K562 (cell line): Measurements from ENCODE around the gene OTOR. TPM values are rescaled to one million over a fixed set of nuclear protein-coding genes. Genes with fewer than 3 reads are reported as not detected.

Experiments used
- ATAC-seq: fragments of 200-7000 bp; cut with Tn5 transposase; 3 replicates; pipeline ENCODE4 v1.9.1; 2020; ENCODE audit warnings: moderate library complexity
- BruUV-seq: library from RNA; stranded (reverse); fragments of 400-500 nt; replicated peaks from 2 replicates; lab custom pipeline; 2021; lab: Mats Ljungman, UMichigan
- CTCF ChIA-PET: fragments of 300-600 bp; formaldehyde crosslinking; extraction: SDS; loops from one replicate; lab custom pipeline; 2021; ENCODE audit warnings: low intra/inter-chr PET ratio; lab: Yijun Ruan, JAX
- POLR2A ChIA-PET: fragments of 300-600, 350-650 bp; sonication (Branson Sonifier 250); formaldehyde crosslinking; extraction: SDS; loops from one replicate; lab custom pipeline; 2021; ENCODE audit warnings: antibody characterized with exemption, inconsistent platforms; lab: Yijun Ruan, JAX
- DNase-seq, 4 experiments: peaks; one replicate each; pipeline versions ENCODE4 v3.0.0 to v3.0.0-alpha.2; 2011 to 2018; ENCODE audit warnings: low spot score in 3 of 4, mixed read lengths in 3 of 4; ENCODE audit errors: extremely low read depth in 1 of 4
- FAIRE-seq: peaks from 2 replicates; lab custom pipeline; 2011; peaks lifted over from hg19 to GRCh38; lab: Jason Lieb, UNC
- H2AFZ ChIP-seq: 2 replicates; pipeline ENCODE4 v1.6.0; 2011; ENCODE audit warnings: low read depth, low read length, control low read depth, inconsistent platforms
- H3K27ac ChIP-seq: fragments of 200-600 bp; 3 replicates; pipeline ENCODE4 v1.8.0; 2011; ENCODE audit warnings: low read depth, mild to moderate bottlenecking, control low read depth, inconsistent platforms, low read length, moderate library complexity, mixed read lengths; ENCODE audit errors: extremely low read depth
- H3K27me3 ChIP-seq, 2 experiments: fragments of 300-600 bp in 1 of 2; 2 replicates in 1 of 2; 3 replicates in 1 of 2; pipeline versions ENCODE4 v1.6.0 to v1.8.0; 2011; ENCODE audit warnings: inconsistent platforms in 2 of 2, low read length in 2 of 2, mild to moderate bottlenecking in 1 of 2, mixed read lengths in 1 of 2, moderate library complexity in 1 of 2; ENCODE audit not compliant: control insufficient read depth in 2 of 2, insufficient read depth in 2 of 2
- H3K36me3 ChIP-seq: fragments of 300-600 bp; 3 replicates; pipeline ENCODE4 v1.8.0; 2011; ENCODE audit warnings: mild to moderate bottlenecking, low read length, inconsistent platforms; ENCODE audit not compliant: control insufficient read depth, insufficient read depth
- H3K4me1 ChIP-seq, 2 experiments: fragments of 200-600 bp in 1 of 2; replicated peaks in 1 of 2; 2 replicates in 1 of 2; 3 replicates in 1 of 2; pipeline versions ENCODE4 v1.5.1 to v1.8.0; 2011; ENCODE audit warnings: inconsistent platforms in 2 of 2, low read length in 2 of 2, mild to moderate bottlenecking in 1 of 2, mixed read lengths in 1 of 2, moderate library complexity in 1 of 2; ENCODE audit not compliant: control insufficient read depth in 2 of 2, insufficient read depth in 2 of 2
- H3K4me2 ChIP-seq: 2 replicates; pipeline ENCODE4 v1.6.1; 2011; ENCODE audit warnings: low read length, control low read depth, inconsistent platforms, mixed read lengths; ENCODE audit not compliant: insufficient read depth
- H3K4me3 ChIP-seq: fragments of 200-600 bp; sonication (generic), shearing (Covaris generic); 2 replicates; pipeline ENCODE4 v1.5.1; 2016; ENCODE audit warnings: control low read depth, inconsistent platforms
- H3K79me2 ChIP-seq: fragments of 200-600 bp; 3 replicates; pipeline ENCODE4 v1.8.0; 2011; ENCODE audit warnings: low read length, inconsistent platforms; ENCODE audit not compliant: control insufficient read depth, insufficient read depth
- H3K9ac ChIP-seq, 2 experiments: 2 replicates each; pipeline versions ENCODE4 v1.6.0 to v1.6.1; 2011; ENCODE audit warnings: low read depth in 2 of 2, low read length in 2 of 2, control low read depth in 1 of 2, inconsistent platforms in 1 of 2, mild to moderate bottlenecking in 1 of 2, mixed read lengths in 1 of 2; ENCODE audit not compliant: insufficient read depth in 1 of 2
- H3K9me1 ChIP-seq: one replicate; pipeline ENCODE4 v1.6.0; 2011; ENCODE audit warnings: inconsistent platforms, mild to moderate bottlenecking, low read length, moderate library complexity; ENCODE audit not compliant: control insufficient read depth, insufficient read depth
- H3K9me3 ChIP-seq: replicated peaks from 2 replicates; pipeline ENCODE4 v1.5.1; 2011; ENCODE audit warnings: low read depth, low read length, inconsistent platforms; ENCODE audit not compliant: control insufficient read depth, insufficient read depth
- H4K20me1 ChIP-seq: replicated peaks from 2 replicates; pipeline ENCODE4 v1.6.1; 2011; ENCODE audit warnings: low read length, inconsistent platforms, mixed read lengths; ENCODE audit not compliant: control insufficient read depth, insufficient read depth
- CBX8 ChIP-seq: fragments of 200-600 bp; sonication (generic); IDR thresholded peaks from 2 replicates; pipeline ENCODE4 v1.6.1; 2012; ENCODE audit warnings: borderline replicate concordance, mixed run types, low read depth, mild to moderate bottlenecking, moderate library complexity, mixed read lengths, low read length, control low read depth, inconsistent platforms; ENCODE audit not compliant: poor library complexity, severe bottlenecking; ENCODE audit errors: extremely low read depth
- MEIS2 ChIP-seq: fragments of 450-650 bp; IDR thresholded peaks from 2 replicates; pipeline ENCODE4 v1.6.1; 2014; ENCODE audit warnings: mild to moderate bottlenecking; ENCODE audit not compliant: partially characterized antibody
- MTA3 ChIP-seq: fragments of 450-650 bp; formaldehyde crosslinking; IDR thresholded peaks from 2 replicates; pipeline ENCODE4 v1.6.1; 2017; ENCODE audit warnings: mild to moderate bottlenecking, borderline replicate concordance
- SRF ChIP-seq, 2 experiments: fragments of 250-450, 450-650 bp in 1 of 2; sonication (Bioruptor Pico) in 1 of 2; sonication (generic) in 1 of 2; formaldehyde crosslinking; IDR thresholded peaks; 2 replicates each; pipeline versions ENCODE4 v1.5.0 to v1.5.1; 2020 to 2022; ENCODE audit warnings: mild to moderate bottlenecking in 1 of 2, missing genetic modification reagents in 1 of 2
- XRCC3 ChIP-seq: fragments of 450-650 bp; IDR thresholded peaks from 2 replicates; pipeline ENCODE4 v1.6.1; 2017; ENCODE audit warnings: mild to moderate bottlenecking, moderate library complexity
- ZFP1 ChIP-seq: fragments of 450-650 bp; formaldehyde crosslinking; IDR thresholded peaks from 2 replicates; pipeline ENCODE4 v1.4.0; 2020; ENCODE audit warnings: mild to moderate bottlenecking, mixed read lengths
- ZNF197 ChIP-seq: fragments of 200-800 bp; sonication (Bioruptor generic); IDR thresholded peaks from 2 replicates; pipeline ENCODE4 v1.6.1; 2016; ENCODE audit warnings: low read depth, missing genetic modification characterization, missing compliant biosample characterization
- WGBS: fragments of 100-300 bp; shearing (Covaris generic); methylation state at CpG from one replicate; pipeline ENCODE4 v1.1.6; 2016; ENCODE audit warnings: low coverage, mixed read lengths; ENCODE audit not compliant: insufficient coverage; ENCODE audit errors: missing lambda C conversion rate; 5-methylcytosine and 5-hydroxymethylcytosine counted together
- in situ Hi-C: fragments of 300-500 bp; cut with MboI; formaldehyde crosslinking; loops from 4 replicates; pipeline ENCODE4 v1.15.0; 2018; ENCODE audit warnings: inconsistent platforms, mixed read lengths
- intact Hi-C: fragments of 100-400 bp; cut with micrococcal nuclease; formaldehyde crosslinking; loops from 2 replicates; pipeline ENCODE4 v1.14.2; 2022
- polyA plus RNA-seq, 8 experiments: library from polyadenylated mRNA; depleted of rRNA in 4 of 8; stranded (reverse) in 5 of 8; unstranded in 3 of 8; fragments of >200 nt; fragmentation: Nextera tagmentation in 2 of 8; fragmentation: Illumina TruSeq in 1 of 8; extraction: Ambion mirVana in 2 of 8; extraction: Trizol in 1 of 8; gene quantifications; 2 replicates each; pipeline versions ENCODE4 v1.2.1 to v1.2.3, GENCODE V29; 2011 to 2014; ENCODE audit warnings: inconsistent platforms in 1 of 8, missing spikeins in 1 of 8
- total RNA-seq, 7 experiments: library from RNA; depleted of rRNA in 6 of 7; stranded (reverse); fragments of >200 nt in 6 of 7; fragmentation: Illumina TruSeq in 2 of 7; extraction: Trizol in 2 of 7; gene quantifications; 2 replicates each; pipeline versions ENCODE4 v1.2.1 to v1.2.3, GENCODE V29; 2011 to 2021; ENCODE audit warnings: low replicate concordance in 1 of 7
- TF ChIP-seq, protein P1 (sequence below): fragments of 150-350 bp; conservative IDR thresholded peaks from 2 replicates; pipeline ENCODE4 v1.6.1; 2014; ENCODE audit warnings: low read length
- TF ChIP-seq, protein P2 (sequence below): fragments of 450-650 bp; IDR thresholded peaks from 2 replicates; pipeline ENCODE4 v1.6.1; 2018; ENCODE audit not compliant: partially characterized antibody
- TF ChIP-seq, protein P3 (sequence below): sonication (generic); formaldehyde crosslinking; IDR thresholded peaks from 2 replicates; pipeline ENCODE4 v1.8.0; 2022; ENCODE audit warnings: mild to moderate bottlenecking, missing genetic modification reagents, borderline replicate concordance

OTOR gene
- total and polyA plus RNA-seq, 9 of the 15 experiments (the other 6 are each of a cell fraction or from before 2014, with no cell fraction given): not detected

DNA sequence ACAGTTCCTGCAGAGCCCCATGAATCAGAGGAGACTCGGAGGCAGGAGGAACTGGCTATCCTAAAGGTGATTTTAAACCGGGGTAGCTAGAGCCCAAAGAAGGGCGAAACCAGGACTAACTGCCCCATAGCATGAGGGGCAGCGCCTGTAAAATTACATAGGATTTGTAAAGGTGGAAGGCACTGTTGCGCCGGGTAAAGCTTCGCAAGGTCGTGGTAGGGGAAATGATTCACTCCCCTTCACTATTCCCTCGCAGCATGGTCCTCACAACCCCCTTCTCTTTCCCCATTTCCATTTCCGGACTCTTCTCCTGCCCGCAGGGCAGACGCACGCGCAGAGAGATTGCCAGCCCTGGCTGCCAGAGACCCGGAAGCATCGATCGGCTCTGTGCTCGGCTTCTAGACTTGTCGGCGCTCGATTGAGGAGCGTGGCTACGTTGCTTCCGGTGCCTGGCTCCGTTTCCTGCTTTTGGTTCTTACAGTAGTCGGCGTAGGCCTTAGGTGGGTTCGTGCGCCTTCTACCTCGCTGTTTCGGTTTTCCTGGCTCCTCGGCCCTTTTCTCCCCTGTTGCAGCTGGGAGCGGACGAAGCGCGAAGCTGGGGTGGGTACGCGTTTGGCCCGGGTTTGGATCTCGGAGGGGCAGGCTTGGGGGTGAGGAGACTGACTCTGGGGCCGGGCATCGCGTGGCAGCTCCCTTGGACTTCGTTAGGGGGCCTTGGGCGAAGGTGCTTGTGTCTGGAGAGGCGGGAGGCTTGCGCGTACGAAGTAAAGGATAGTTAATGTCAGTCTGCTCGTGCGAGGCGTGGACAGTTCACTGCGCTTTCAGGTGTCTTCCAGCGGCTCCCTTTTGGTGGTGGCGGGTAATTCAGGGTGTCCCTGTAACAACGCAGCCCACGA, 18.3 kb upstream of the OTOR start, which contains the start of gene SNRPB2:
TSS of gene SNRPB2 (plus strand) at position 462 of the 896 bp plus-strand sequence. CDS start 1,677 bp downstream, outside the sequence.
- 9% methylated on average over 40 of the region's 57 CpGs for WGBS
- BruUV-seq: TSS peak; percentile 77
- in situ Hi-C loops: no loop called here
- H3K4me3 ChIP-seq: peak within 1 kb of the TSS; percentile 98
- H4K20me1 ChIP-seq: 0 out of 2 replicates have a peak, but pooled peaks cover 8% of the 10 kb centered on the region
- peak; percentile 98 for ATAC-seq
- ChIA-PET POLR2A (no interaction called here), CTCF (no interaction called here)
- H3K27me3 ChIP-seq: no peaks in the 10 kb centered on the region
- H3K27ac ChIP-seq: peak within 1 kb of the TSS; percentile 95
- H3K9me1 ChIP-seq: no peaks in the 10 kb centered on the region
- peak within 1 kb of the TSS; percentile 95 for H3K4me2 ChIP-seq
- intact Hi-C loops: no loop called here
- peaks cover 8% of the 10 kb centered on the region for H3K9me3 ChIP-seq
- peaks cover 0 to 3% of the 10 kb centered on the region in 2 experiments; a peak in 3 of 5 replicates for H3K4me1 ChIP-seq
- peaks cover 29% of the 10 kb centered on the region; the same call in 2 of the 3 replicates for H3K36me3 ChIP-seq
- peak; percentile 80 to 92 (median 84) for DNase-seq
- FAIRE-seq: peak; percentile 82
- H3K9ac ChIP-seq: peak within 1 kb of the TSS; percentile 96
- peak within 1 kb of the TSS; percentile 100 for H2AFZ ChIP-seq
- peaks cover 21% of the 10 kb centered on the region for H3K79me2 ChIP-seq
- TF ChIP-seq ZFP1 (CRISPR knock-in tag): no peak
- no peak for TF ChIP-seq MTA3
- no peak for TF ChIP-seq CBX8
- peak; percentile 61 for TF ChIP-seq MEIS2
- TF ChIP-seq SRF (CRISPR knock-in tag; IDR thresholded peaks at IDR 0.05): no peak
- 0 out of 2 replicates have a peak, but pooled peaks have one; percentile 54 for TF ChIP-seq ZNF197 (CRISPR knock-in tag)
- TF ChIP-seq, protein P1, sequence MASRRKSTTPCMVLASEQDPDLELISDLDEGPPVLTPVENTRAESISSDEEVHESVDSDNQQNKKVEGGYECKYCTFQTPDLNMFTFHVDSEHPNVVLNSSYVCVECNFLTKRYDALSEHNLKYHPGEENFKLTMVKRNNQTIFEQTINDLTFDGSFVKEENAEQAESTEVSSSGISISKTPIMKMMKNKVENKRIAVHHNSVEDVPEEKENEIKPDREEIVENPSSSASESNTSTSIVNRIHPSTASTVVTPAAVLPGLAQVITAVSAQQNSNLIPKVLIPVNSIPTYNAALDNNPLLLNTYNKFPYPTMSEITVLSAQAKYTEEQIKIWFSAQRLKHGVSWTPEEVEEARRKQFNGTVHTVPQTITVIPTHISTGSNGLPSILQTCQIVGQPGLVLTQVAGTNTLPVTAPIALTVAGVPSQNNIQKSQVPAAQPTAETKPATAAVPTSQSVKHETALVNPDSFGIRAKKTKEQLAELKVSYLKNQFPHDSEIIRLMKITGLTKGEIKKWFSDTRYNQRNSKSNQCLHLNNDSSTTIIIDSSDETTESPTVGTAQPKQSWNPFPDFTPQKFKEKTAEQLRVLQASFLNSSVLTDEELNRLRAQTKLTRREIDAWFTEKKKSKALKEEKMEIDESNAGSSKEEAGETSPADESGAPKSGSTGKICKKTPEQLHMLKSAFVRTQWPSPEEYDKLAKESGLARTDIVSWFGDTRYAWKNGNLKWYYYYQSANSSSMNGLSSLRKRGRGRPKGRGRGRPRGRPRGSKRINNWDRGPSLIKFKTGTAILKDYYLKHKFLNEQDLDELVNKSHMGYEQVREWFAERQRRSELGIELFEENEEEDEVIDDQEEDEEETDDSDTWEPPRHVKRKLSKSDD: no peak
- TF ChIP-seq XRCC3: no peak
- TF ChIP-seq, protein P2, sequence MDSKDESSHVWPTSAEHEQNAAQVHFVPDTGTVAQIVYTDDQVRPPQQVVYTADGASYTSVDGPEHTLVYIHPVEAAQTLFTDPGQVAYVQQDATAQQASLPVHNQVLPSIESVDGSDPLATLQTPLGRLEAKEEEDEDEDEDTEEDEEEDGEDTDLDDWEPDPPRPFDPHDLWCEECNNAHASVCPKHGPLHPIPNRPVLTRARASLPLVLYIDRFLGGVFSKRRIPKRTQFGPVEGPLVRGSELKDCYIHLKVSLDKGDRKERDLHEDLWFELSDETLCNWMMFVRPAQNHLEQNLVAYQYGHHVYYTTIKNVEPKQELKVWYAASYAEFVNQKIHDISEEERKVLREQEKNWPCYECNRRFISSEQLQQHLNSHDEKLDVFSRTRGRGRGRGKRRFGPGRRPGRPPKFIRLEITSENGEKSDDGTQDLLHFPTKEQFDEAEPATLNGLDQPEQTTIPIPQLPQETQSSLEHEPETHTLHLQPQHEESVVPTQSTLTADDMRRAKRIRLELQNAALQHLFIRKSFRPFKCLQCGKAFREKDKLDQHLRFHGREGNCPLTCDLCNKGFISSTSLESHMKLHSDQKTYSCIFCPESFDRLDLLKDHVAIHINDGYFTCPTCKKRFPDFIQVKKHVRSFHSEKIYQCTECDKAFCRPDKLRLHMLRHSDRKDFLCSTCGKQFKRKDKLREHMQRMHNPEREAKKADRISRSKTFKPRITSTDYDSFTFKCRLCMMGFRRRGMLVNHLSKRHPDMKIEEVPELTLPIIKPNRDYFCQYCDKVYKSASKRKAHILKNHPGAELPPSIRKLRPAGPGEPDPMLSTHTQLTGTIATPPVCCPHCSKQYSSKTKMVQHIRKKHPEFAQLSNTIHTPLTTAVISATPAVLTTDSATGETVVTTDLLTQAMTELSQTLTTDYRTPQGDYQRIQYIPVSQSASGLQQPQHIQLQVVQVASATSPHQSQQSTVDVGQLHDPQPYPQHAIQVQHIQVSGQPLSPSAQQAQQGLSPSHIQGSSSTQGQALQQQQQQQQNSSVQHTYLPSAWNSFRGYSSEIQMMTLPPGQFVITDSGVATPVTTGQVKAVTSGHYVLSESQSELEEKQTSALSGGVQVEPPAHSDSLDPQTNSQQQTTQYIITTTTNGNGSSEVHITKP: no peak
- TF ChIP-seq, protein P3, sequence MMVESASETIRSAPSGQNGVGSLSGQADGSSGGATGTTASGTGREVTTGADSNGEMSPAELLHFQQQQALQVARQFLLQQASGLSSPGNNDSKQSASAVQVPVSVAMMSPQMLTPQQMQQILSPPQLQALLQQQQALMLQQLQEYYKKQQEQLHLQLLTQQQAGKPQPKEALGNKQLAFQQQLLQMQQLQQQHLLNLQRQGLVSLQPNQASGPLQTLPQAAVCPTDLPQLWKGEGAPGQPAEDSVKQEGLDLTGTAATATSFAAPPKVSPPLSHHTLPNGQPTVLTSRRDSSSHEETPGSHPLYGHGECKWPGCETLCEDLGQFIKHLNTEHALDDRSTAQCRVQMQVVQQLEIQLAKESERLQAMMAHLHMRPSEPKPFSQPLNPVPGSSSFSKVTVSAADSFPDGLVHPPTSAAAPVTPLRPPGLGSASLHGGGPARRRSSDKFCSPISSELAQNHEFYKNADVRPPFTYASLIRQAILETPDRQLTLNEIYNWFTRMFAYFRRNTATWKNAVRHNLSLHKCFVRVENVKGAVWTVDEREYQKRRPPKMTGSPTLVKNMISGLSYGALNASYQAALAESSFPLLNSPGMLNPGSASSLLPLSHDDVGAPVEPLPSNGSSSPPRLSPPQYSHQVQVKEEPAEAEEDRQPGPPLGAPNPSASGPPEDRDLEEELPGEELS (CRISPR knock-in tag): no peak
